HEK293T (cell line): ENCODE measurements around the gene ATP9B.

Experiments used
- ELF4 ChIP-seq: fragments of 450-650 bp; IDR thresholded peaks from 2 replicates; pipeline ENCODE4 v1.6.1; 2017; ENCODE audit warnings: antibody characterized with exemption
- SP1 ChIP-seq: fragments of 450-650 bp; IDR thresholded peaks from 2 replicates; pipeline ENCODE4 v1.6.1; 2017

- no peak for TF ChIP-seq ELF4
- TF ChIP-seq SP1: no peak
Measured at GRCh38 chr18:79169958-79170555, 100.9 kb downstream of the ATP9B start.
